NCI-H345 treated with DMSO at 0.1 percent for 48 hours (cell line): ENCODE measurements around the gene CASR.
"Not testable (repeated sequence)": the region's sequence is repeated elsewhere in the genome, so short reads cannot be mapped to it uniquely, and the experiment has no call there.

ENCODE experiments used
- DNase-seq: peaks from one replicate; lab custom pipeline; 2025; ENCODE audit not compliant: unreplicated experiment; lab: John Stamatoyannopoulos, UW

The CASR gene, protein sequence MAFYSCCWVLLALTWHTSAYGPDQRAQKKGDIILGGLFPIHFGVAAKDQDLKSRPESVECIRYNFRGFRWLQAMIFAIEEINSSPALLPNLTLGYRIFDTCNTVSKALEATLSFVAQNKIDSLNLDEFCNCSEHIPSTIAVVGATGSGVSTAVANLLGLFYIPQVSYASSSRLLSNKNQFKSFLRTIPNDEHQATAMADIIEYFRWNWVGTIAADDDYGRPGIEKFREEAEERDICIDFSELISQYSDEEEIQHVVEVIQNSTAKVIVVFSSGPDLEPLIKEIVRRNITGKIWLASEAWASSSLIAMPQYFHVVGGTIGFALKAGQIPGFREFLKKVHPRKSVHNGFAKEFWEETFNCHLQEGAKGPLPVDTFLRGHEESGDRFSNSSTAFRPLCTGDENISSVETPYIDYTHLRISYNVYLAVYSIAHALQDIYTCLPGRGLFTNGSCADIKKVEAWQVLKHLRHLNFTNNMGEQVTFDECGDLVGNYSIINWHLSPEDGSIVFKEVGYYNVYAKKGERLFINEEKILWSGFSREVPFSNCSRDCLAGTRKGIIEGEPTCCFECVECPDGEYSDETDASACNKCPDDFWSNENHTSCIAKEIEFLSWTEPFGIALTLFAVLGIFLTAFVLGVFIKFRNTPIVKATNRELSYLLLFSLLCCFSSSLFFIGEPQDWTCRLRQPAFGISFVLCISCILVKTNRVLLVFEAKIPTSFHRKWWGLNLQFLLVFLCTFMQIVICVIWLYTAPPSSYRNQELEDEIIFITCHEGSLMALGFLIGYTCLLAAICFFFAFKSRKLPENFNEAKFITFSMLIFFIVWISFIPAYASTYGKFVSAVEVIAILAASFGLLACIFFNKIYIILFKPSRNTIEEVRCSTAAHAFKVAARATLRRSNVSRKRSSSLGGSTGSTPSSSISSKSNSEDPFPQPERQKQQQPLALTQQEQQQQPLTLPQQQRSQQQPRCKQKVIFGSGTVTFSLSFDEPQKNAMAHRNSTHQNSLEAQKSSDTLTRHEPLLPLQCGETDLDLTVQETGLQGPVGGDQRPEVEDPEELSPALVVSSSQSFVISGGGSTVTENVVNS

DNA sequence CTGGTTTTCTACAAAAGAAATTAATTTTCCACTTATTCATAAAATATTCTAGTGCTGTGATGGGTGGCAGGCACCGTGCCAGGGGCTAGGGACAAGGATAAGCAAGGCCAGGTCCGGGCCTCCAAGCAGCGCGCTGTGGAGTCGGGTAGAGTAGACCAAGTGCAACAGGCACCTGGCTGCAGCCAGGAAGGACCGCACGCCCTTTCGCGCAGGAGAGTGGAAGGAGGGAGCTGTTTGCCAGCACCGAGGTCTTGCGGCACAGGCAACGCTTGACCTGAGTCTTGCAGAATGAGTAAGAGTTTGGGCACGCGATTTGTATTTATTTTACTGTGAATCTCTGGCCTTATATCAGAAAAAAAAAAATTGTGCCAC lies at the start of gene CASR:
Gene CASR (plus strand): TSS at position 148 of the 372 bp plus-strand sequence. CDS start 70,522 bp downstream, outside the sequence.
- DNase-seq = no peak

DNA sequence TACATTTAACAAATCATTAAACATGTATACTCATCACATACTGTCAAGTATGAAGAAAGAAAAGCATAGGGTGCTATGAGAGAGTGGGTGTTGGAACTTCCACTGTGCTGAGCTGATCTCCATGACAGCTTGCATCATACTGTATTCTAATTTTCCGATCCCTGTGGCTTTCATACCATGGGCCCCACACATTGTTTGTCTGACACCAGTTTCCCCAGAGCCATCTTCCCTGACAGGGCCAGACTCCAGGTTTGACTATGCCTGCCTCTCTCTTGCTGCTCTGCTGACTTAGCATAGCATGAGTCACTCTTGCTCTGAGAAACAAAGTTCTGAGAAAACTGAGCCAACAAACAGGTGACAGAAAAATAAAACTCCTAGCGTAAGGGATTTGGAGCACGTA lies 37.0 kb upstream of the CASR start:
- no peak for DNase-seq

DNA sequence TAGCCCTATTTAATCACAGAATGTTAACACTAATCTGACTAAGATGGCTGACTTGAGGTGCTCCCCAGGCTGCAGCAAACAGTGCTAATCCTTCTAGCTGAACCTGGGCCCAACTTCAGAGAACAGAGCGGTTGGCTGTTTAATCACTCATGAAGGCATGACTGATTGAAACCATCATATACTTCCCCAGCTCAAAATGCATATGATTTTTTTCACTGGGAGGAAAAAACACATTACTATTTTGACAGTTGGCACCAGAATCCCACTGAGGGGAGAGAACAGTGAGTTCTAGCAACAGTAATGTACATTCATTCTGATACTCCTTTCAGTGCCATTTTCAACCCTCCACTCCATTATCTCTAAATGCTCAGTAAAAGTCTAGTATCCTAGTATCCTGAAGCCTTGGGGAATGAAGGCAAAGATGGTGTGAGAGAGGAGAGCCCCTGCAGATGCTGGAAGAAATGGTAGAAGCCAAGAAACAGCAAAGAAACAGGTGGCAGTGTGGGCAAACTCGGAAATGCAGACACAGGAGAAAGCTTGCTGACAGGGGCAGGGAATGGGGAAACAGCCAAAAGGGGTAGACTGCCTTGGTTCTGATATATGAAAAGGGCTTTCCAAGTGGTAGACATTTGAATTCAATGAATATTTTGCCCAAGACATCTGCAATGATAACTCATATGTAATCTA lies 34.4 kb upstream of the CASR start:
- DNase-seq = no peak

DNA sequence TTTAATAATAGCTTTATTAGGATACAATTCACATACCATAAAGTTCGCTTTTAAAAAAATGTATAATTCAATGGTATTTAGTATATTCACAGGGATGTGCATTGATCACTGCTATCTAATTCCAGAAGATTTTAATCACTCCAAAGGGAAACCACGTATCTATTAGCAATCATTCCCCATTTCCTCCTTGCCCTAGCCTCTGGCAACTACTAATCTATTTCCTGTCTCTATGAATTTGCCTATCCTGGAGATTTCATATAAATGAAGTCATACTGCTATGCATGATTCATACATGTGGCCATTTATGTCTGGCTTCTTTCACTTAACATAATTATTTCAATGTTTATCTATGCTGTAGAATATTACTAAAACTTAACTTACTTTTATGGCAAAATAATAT lies 32.0 kb upstream of the CASR start:
- no peak for DNase-seq

DNA sequence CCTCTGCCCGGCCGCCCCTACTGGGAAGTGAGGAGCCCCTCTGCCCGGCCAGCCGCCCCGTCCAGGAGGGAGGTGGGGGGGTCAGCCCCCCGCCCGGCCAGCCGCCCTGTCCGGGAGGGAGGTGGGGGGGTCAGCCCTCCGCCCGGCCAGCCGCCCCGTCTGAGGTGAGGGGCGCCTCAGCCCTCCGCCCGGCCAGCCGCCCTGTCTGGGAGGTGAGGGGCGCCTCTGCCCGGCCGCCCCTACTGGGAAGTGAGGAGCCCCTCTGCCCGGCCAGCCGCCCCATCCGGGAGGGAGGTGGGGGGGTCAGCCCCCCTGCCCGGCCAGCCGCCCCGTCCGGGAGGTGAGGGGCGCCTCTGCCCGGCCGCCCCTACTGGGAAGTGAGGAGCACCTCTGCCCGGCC lies 18.5 kb upstream of the CASR start:
- not testable (repeated sequence) for DNase-seq

DNA sequence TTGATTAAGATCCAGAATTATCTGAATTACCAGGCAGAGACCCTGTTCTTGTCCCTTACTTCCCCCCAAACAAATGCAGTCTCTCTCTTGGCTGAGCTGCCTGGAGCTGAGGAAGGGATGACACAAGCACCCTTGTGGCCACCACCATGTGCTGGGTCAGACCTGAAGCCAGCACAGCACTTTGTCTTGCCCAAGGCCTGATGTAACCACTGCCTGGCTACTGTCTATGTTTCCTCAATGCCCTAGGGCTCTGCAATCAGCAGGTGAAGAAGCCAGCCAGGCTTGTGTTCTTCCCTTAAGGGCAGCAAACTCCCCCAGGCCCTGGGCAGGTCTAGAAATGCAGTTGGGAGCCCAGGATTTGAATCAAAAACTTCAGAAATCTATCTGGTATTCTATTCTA lies 15.8 kb upstream of the CASR start:
- DNase-seq = no peak

DNA sequence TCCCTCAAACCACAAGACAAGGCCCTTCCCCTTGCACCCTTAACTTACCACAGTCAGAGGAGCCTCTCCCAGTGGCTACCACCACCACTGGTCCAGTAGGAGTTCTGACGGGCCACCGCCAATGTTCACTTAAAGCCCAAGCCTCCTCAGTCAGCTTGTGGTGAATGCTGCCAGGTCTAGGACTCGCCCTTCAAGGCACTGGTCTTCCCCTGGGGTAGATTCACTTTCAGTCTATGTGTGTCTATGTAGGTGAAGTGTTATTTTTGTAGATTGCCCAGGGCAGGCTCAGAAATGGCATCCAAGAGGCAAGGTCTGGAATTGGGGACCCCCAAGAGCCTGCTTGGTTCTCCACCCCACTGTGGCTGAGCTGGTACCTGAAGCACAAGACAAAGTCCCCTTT lies 15.4 kb upstream of the CASR start:
- no peak for DNase-seq

DNA sequence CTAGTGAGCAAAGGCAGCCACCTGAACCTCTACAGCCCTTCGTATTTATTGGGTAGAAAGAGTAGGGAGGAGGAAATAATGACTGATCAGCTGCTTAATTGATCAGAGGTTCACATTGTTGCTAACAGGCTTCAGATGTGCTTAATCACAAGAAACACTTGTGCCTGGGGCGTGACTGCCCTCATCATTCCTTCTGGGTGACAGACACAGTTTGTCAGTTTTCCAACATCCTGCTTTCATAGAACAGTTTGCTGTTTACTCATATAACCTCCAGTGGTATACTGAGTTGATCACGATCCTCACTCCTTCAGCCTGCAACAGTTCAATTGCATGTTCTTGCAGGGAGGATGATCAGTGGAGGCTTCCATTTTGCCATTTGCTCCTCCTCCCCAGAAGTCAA lies 13.6 kb upstream of the CASR start:
- DNase-seq = no peak

DNA sequence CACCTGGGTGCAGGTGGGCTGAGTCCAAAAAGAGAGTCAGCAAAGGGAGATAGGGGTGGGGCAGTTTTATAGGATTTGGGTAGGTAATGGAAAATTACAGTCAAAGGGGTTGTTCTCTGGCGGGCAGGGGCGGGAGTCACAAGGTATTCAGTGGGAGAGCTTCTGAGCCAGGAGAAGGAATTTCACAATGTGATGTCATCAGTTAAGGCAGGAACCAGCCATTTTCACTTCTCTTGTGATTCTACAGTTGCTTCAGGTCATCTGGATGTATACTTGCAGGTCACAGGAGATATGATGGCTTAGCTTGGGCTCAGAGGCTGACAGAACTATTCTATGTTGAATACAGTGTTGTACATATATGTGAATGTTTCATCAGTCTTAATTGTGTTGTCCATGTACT lies 12.1 kb upstream of the CASR start:
- not testable (repeated sequence) for DNase-seq

DNA sequence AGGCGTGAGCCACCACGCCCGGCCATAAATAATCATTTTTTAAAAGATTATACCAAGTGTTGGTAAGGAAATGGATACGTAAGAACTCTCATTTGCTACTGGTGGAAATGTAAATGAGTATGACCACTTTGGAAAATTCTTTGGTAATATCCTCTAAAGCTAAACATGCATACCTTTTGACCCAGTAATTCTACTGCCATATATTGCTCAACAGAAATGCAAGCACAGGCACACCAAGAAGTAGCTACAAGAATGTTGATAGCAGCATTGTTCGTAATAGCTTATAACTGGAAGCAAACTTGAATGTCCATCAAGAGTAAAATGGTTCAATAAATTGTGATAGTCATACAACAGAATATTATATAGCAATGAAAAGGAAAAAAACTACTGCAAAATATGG lies 4.8 kb upstream of the CASR start:
- DNase-seq = no peak

DNA sequence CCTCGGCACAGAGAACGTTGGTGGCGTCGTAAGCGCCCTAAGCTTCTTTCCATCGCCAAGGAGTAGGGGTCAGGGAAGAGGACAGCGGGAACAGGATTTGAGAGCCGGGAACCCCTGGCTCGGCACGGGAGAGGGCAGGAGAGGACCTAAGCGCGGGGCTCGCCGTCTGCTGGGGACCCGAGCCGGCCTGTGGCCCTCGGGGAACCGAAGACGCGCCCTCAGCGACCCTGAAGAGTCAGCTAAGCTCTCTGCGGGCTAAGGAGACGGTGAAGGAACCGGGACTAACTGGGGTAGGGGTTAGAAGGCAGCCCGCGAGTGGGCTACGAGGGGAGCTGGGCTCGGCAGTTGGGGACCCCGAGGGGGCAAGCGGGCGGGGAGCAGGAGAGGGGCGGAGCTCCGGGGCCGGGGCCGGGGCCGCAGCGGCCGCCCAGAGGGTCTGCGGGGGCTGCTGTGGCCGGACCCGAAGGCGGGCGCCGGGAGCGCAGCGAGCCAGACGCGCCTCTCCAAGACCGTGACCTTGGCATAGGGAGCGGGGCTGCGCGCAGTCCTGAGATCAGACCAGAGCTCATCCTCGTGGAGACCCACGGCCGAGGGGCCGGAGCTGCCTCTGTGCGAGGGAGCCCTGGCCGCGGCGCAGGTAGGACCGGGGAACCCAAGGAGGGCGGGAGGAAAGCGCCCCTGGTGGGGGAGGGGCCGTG lies 574 bp downstream of the CASR start:
- no peak for DNase-seq

DNA sequence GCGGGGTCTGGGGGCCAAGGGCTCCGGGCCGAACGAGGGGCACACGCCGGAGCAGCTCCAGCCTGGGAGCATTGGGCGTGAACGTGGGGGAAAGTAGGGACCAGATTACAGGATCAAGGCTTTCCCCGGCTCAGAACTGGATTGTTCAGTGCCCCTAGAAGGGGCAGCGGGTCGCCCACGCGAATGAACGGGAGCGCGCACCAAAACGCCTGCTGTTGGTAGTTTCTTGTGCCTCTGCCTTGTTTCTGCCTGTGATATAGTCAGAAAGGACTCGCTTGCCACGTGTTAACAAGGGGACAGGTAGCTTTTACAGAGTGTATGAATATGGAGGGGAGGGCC lies 1.1 kb downstream of the CASR start:
- no peak for DNase-seq

DNA sequence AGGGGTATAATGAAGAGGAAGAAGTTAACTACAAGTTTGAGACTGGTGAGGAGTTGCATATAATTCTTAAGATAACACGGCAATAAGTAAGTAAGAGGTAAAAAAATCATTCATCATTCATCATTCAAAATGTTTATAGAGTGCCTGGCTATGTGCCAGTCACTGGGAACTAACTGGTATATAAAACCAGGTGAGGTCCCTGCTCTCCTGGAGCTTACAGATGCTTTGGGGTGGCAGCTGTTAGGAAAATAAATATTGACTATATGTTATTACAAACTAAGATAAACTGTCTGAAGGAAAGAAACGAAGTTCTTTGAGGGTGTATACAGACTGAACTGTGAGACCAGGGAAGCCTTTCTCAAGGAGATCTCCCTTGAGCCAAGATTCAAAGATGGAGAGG lies 2.9 kb downstream of the CASR start:
- peak; percentile 24 for DNase-seq

DNA sequence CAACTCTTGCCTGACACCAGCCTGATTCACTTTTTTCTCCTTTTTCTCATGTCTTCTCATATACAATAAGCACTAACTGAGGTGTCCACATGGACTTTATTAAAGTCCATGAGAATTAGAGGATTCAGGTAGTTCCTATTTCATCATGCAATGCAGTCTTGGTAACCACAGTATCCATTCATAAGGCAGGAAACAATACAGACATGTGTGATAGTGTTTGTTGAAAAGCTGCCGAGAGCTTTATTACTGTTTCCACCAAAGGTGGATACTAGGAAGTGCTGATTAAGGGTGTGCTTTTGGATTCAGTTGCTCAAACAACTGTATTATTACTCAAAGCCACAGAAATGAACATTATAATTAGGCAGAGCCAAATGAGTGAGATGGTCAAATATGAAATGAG lies 5.3 kb downstream of the CASR start:
- DNase-seq = no peak

DNA sequence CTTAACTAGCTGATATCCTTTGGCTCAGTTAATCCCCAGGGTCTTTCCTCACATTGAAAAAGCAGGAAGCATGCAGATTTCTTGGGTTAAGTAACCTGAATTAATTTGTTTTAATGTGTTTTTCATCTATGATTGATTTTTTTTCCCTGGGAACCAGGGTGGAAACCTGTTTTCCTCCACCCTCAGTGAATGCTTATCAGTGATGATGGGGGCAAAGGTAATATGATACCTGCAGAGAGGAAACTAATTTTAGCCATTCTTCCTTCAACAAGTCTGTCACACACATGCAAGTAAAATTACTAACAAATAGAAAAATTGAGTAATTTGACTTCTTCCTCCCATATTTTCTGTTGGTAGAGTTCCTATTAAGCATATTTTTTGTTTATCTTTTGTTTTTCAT lies 5.9 kb downstream of the CASR start:
- DNase-seq = no peak

DNA sequence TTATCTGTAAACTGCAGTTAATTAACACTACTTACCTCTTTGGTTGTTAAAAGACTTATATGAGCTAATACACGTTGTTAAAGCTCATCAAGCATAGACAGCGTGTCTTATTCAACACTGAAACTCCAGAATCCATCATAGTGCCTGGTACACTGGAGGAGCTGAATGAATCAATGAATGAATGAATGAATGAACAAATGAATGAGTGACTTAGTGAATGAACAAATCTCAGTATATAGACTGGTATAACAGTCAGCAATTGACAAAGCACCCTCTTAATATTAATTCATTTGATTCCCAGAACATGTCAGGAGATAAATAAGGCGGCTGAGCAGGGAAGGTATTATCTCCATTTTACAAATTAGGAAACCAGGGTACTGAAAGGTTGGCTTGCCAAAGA lies 7.1 kb downstream of the CASR start:
- DNase-seq = no peak

DNA sequence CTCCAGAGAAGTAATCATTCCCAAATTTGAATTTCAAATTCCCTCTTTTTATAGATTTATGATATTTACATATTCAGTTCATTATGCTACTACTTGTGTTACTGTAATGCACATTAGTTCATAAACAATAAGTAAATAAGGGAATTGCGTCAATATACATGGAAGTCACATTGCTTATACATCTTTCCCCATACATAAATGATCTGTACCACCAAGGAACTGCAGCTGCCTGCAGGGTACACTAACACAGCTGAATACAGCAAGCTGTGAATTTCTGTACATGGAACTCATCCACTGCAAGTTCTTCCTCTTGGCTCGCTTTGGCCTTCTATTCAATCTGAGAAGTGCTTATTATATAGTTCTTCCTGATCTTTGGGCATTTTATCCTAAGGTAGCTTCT lies 15.5 kb downstream of the CASR start:
- DNase-seq = no peak

DNA sequence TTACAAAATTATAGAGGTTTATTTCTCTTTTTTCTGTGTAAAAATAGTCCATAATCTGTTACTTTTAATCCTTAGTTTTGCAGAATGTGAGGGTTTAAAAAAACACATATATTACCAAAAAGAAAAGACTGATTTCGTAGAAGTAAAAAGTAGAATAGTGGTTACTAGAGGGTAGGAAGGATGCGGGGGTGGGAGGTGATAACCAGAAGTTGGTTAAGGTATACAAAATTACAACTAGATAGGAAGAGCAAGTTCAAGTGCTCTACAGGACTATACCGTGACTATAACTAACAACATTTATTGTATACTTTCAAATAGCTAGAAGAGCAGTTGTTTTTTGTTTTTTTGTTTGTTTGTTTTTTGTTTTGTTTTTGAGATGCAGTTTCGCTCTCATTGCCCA lies 16.1 kb downstream of the CASR start:
- DNase-seq = no peak

DNA sequence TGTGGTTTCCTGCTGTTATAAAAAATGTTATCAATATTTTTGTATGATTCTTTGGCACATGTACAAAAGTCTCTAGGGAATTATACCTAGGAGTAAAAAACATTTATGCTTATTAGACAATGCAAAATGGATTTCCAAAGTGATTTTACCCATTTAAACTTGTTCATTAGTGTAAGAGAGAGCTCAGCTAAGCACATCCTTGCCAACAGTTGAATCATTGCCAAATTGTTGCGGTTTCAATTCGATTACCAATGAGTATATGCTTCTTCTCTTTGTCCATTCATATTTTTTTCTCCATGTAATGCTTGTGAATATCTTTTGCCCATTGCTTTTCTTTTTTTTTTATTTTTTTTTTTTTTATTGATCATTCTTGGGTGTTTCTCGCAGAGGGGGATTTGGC lies 17.2 kb downstream of the CASR start:
- peak; percentile 19 for DNase-seq

DNA sequence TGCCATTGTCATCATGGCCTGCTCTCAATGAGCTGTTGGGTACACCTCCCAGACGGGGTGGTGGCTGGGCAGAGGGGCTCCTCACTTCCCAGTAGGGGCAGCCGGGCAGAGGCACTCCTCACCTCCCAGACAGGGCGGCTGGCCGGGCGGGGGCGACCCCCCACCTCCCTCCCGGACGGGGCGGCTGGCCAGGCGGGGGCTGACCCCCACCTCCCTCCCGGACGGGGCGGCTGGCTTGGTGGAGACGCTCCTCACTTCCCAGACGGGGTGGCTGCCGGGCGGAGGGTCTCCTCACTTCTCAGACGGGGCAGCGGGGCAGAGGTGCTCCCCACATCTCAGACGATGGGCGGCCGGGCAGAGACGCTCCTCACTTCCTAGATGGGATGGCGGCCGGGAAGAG lies 18.0 kb downstream of the CASR start:
- DNase-seq = not testable (repeated sequence)

DNA sequence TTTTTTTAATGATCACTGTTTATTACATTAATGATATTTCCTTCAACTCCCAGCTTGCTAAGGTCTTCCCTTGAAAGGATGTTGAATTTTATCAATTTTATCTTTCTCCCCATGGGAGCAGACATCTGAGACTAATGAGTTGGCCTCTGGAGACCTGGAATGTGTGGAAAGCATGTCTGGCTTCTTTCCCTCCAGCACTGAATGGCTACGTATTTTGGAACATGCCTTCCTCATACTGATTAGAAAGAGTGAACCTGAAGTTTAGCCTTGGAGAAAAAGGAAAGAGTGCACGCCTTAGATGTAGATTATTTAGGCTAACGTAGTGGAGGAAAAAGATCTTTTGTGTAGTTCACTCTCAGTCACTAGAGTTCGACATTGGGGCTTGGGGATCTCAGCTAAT lies 25.1 kb downstream of the CASR start:
- DNase-seq = no peak
